Ovary (tissue), 1 donor: ENCODE data around the gene SAMD5.

Experiments
- EP300 ChIP-seq: sonication (generic); formaldehyde crosslinking; IDR thresholded peaks from one replicate; pipeline ENCODE4 v1.6.1; 2017; ENCODE audit warnings: antibody characterized with exemption
- POLR2A ChIP-seq: fragments of 450-650 bp; IDR thresholded peaks from one replicate; pipeline ENCODE4 v1.6.1; 2017; ENCODE audit warnings: antibody characterized with exemption, mild to moderate bottlenecking, moderate library complexity

DNA sequence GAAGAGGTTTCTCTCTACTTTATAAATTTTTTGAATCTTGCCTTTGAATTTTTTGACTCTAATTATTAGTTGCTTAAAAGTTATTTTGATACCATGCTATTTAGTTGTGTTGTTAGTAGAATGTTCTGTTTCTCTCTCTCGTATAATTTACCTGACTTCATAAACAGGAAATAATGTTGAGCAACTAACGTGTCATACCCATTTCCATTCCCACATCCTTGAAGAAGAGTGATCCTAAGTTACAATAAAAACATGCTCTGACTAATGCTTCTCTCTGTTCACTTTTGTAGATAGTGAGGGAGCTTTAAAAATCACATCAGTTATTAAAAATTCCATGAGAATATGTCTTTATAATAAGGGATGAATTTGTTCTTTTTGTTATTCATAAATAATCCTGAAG lies 69.7 kb downstream of the SAMD5 start:
- no peak for TF ChIP-seq POLR2A
- no peak for TF ChIP-seq EP300
